Pancreas (tissue), 10 donors: ENCODE results near the gene RHBDD1. TPM values are rescaled to one million over a fixed set of nuclear protein-coding genes. Genes with fewer than 3 reads are reported as not detected.

Experiments
- ATAC-seq, 4 donors: fragments of 200-7000 bp; cut with Tn5 transposase; one replicate each; pipeline versions ENCODE4 v1.8.0 to v1.9.1; 2020; ENCODE audit warnings: mild to moderate bottlenecking in 4 of 4, moderate library complexity in 4 of 4
- DNase-seq, 6 donors: peaks; one replicate each; pipeline ENCODE4 v3.0.0-alpha.2; 2020
- FAIRE-seq: peaks from 2 replicates; lab custom pipeline; 2012; peaks lifted over from hg19 to GRCh38; lab: Jason Lieb, UNC
- H3K27ac ChIP-seq, 4 donors: fragments of 200-600 bp; sonication (generic); 1 replicate in 3 of 4; 2 replicates in 1 of 4; pipeline versions ENCODE4 v1.5.0 to v1.8.0; 2020
- H3K27me3 ChIP-seq, 4 donors: fragments of 200-600 bp; one replicate each; pipeline ENCODE4 v1.8.0; 2021
- H3K36me3 ChIP-seq, 3 donors: fragments of 200-600 bp; sonication (generic) in 1 of 3; one replicate each; pipeline versions ENCODE4 v1.5.0 to v1.8.0; 2020 to 2021
- H3K4me1 ChIP-seq, 3 donors: fragments of 200-600 bp; one replicate each; pipeline ENCODE4 v1.8.0; 2021
- H3K4me3 ChIP-seq, 4 donors: fragments of 200-600 bp; sonication (generic) in 2 of 4; one replicate each; pipeline versions ENCODE4 v1.5.0 to v1.8.0; 2020 to 2021
- H3K9me3 ChIP-seq, 4 donors: fragments of 200-600 bp; one replicate each; pipeline ENCODE4 v1.8.0; 2021
- WGBS, 2 donors: extraction: QIAGEN DNeasy Blood & Tissue Kit; methylation state at CpG; one replicate each; pipeline ENCODE4 v1.1.7; 2013; 5-methylcytosine and 5-hydroxymethylcytosine counted together
- intact Hi-C, 3 donors: fragments of 100-400 bp; cut with DNase I; formaldehyde crosslinking; loops; one replicate each; pipeline versions ENCODE4 v1.11.1 to v1.14.2; 2022
- polyA plus RNA-seq, 2 donors: library from polyadenylated mRNA; stranded (reverse); fragments of 200-250 nt; gene quantifications; one replicate each; pipeline ENCODE4 v1.2.3, GENCODE V29; 2013
- total RNA-seq, 6 donors: library from RNA; stranded (reverse); fragmentation: NEBNext Ultra II Directional in 4 of 6; extraction: Animal tissue kit (Norgen Biotek cat#: 25700) in 4 of 6; gene quantifications; one replicate each; pipeline versions ENCODE4 v1.2.1 to v1.2.4, GENCODE V29; 2021 to 2023
- TF ChIP-seq, protein P1 (sequence below), 4 donors: fragments of 200-600 bp; sonication (generic) in 3 of 4; IDR thresholded peaks; one replicate each; pipeline versions ENCODE4 v1.5.0 to v1.8.0; 2021; ENCODE audit warnings: antibody characterized with exemption in 4 of 4
- donor health status: healthy with polysubstance abuse.
- donor health status: DM: no; HTN: no; CAD: no; lungs with moderate emphysema.
- donor health status: DM: no; HTN: no; CAD: no.
- donor health status: control.
- donor health status: control.
- donor health status: Bipolar disorder and iron deficiency.
- donor health status: DM: yes; HTN: yes; CAD: no.
- donor health status: DM: no; HTN: no; CAD: no.
- donor health status: DM: no; HTN: no; CAD: no.
- donor health status: DM: yes; HTN: yes; CAD: no.

RHBDD1 gene
- total and polyA plus RNA-seq, 8 donors = 3.5 to 28.9 (median 20.1) TPM

- Histone ChIP-seq H3K9me3 (no peaks in the 10 kb centered on the region), H3K27ac (no peak overlapping the region), H3K4me1 (no peaks in the 10 kb centered on the region), H3K36me3 (no peaks in the 10 kb centered on the region), H3K27me3 (no peaks in the 10 kb centered on the region), H3K4me3 (no peak overlapping the region)
- intact Hi-C loops = no loop called here
- TF ChIP-seq, protein P1, sequence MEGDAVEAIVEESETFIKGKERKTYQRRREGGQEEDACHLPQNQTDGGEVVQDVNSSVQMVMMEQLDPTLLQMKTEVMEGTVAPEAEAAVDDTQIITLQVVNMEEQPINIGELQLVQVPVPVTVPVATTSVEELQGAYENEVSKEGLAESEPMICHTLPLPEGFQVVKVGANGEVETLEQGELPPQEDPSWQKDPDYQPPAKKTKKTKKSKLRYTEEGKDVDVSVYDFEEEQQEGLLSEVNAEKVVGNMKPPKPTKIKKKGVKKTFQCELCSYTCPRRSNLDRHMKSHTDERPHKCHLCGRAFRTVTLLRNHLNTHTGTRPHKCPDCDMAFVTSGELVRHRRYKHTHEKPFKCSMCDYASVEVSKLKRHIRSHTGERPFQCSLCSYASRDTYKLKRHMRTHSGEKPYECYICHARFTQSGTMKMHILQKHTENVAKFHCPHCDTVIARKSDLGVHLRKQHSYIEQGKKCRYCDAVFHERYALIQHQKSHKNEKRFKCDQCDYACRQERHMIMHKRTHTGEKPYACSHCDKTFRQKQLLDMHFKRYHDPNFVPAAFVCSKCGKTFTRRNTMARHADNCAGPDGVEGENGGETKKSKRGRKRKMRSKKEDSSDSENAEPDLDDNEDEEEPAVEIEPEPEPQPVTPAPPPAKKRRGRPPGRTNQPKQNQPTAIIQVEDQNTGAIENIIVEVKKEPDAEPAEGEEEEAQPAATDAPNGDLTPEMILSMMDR (IDR thresholded peaks at IDR 0.05) = no peak
- ATAC-seq (no peak), FAIRE-seq (no peak), DNase-seq (no peak)
- WGBS, 2 donors = 67 to 86% methylated on average over 6 of the region's 6 CpGs
Observed at GRCh38 chr2:226915846-226916360, 80.0 kb downstream of the RHBDD1 start.

- Histone ChIP-seq H3K4me1 (no peaks in the 10 kb centered on the region), H3K27me3 (no peaks in the 10 kb centered on the region), H3K9me3 (no peaks in the 10 kb centered on the region), H3K4me3 (no peak overlapping the region), H3K36me3 (no peaks in the 10 kb centered on the region), H3K27ac (no peak overlapping the region)
- 63 to 81% methylated on average over 1 of the region's 1 CpG for WGBS, 2 donors
- ATAC-seq (no peak), FAIRE-seq (no peak), DNase-seq (no peak)
- TF ChIP-seq, protein P1 (IDR thresholded peaks at IDR 0.05) = no peak
- intact Hi-C loops = no loop called here
Observed at GRCh38 chr2:226916669-226917068, 80.8 kb downstream of the RHBDD1 start.

- Histone ChIP-seq H3K27ac (no peak overlapping the region), H3K4me1 (no peaks in the 10 kb centered on the region), H3K36me3 (no peaks in the 10 kb centered on the region), H3K27me3 (no peaks in the 10 kb centered on the region), H3K4me3 (no peak overlapping the region), H3K9me3 (no peaks in the 10 kb centered on the region)
- FAIRE-seq (no peak), ATAC-seq (no peak), DNase-seq (no peak)
- WGBS, 2 donors = 96% methylated on average over 5 of the region's 5 CpGs
- intact Hi-C loops = no loop called here
- TF ChIP-seq, protein P1 (IDR thresholded peaks at IDR 0.05) = no peak
Observed at GRCh38 chr2:226932443-226932842, 96.6 kb downstream of the RHBDD1 start.

GRCh38 chr2:226934546-226935201 lies 98.8 kb downstream of the RHBDD1 start:
- intact Hi-C loops = no loop called here

More at GRCh38 chr2:226934546-226935201, 98.8 kb downstream of the RHBDD1 start:
- DNase-seq (no peak), ATAC-seq (no peak), FAIRE-seq (no peak)
- TF ChIP-seq, protein P1 (IDR thresholded peaks at IDR 0.05) = no peak
- Histone ChIP-seq H3K27ac (no peak overlapping the region), H3K4me3 (no peak overlapping the region), H3K27me3 (no peaks in the 10 kb centered on the region), H3K9me3 (no peaks in the 10 kb centered on the region), H3K36me3 (no peaks in the 10 kb centered on the region), H3K4me1 (no peaks in the 10 kb centered on the region)
- 96 to 100% methylated on average over 2 of the region's 2 CpGs for whole genome bisulfite sequencing, 2 donors
